Ishikawa (cell line): ENCODE results near the gene KCND3.

Experiments used
- CEBPB ChIP-seq: IDR thresholded peaks from 2 replicates; pipeline ENCODE4 v1.6.1; 2012
- CREB1 ChIP-seq: IDR thresholded peaks from 2 replicates; pipeline ENCODE4 v1.6.1; 2012; ENCODE audit warnings: low read depth
- EGR1 ChIP-seq: IDR thresholded peaks from 2 replicates; pipeline ENCODE4 v1.6.1; 2012
- EP300 ChIP-seq: IDR thresholded peaks from 2 replicates; pipeline ENCODE4 v1.6.1; 2012; ENCODE audit warnings: borderline replicate concordance
- FOXM1 ChIP-seq: IDR thresholded peaks from 2 replicates; pipeline ENCODE4 v1.6.1; 2012; ENCODE audit warnings: low read depth, borderline replicate concordance
- NFIC ChIP-seq: IDR thresholded peaks from 2 replicates; pipeline ENCODE4 v1.6.1; 2012
- RAD21 ChIP-seq: IDR thresholded peaks from 2 replicates; pipeline ENCODE4 v1.6.1; 2012; ENCODE audit warnings: low read depth
- TAF1 ChIP-seq: IDR thresholded peaks from 2 replicates; pipeline ENCODE4 v1.6.1; 2012; ENCODE audit warnings: low read depth, mild to moderate bottlenecking
- TCF12 ChIP-seq: IDR thresholded peaks from 2 replicates; pipeline ENCODE4 v1.6.1; 2012; ENCODE audit warnings: low read depth
- TEAD4 ChIP-seq: IDR thresholded peaks from 2 replicates; pipeline ENCODE4 v1.6.1; 2012
- YY1 ChIP-seq: IDR thresholded peaks from 2 replicates; pipeline ENCODE4 v1.6.1; 2012; ENCODE audit warnings: low read depth
- ZBTB7A ChIP-seq: IDR thresholded peaks from 2 replicates; pipeline ENCODE4 v1.6.1; 2012; ENCODE audit warnings: low read depth
- TF ChIP-seq, protein P1 (sequence below): IDR thresholded peaks from 2 replicates; pipeline ENCODE4 v1.6.1; 2012
- TF ChIP-seq, protein P2 (sequence below): IDR thresholded peaks from 2 replicates; pipeline ENCODE4 v1.6.1; 2012
- TF ChIP-seq, protein P3 (sequence below): IDR thresholded peaks from 2 replicates; pipeline ENCODE4 v1.6.1; 2012; ENCODE audit warnings: low read depth, mild to moderate bottlenecking

The KCND3 gene

DNA sequence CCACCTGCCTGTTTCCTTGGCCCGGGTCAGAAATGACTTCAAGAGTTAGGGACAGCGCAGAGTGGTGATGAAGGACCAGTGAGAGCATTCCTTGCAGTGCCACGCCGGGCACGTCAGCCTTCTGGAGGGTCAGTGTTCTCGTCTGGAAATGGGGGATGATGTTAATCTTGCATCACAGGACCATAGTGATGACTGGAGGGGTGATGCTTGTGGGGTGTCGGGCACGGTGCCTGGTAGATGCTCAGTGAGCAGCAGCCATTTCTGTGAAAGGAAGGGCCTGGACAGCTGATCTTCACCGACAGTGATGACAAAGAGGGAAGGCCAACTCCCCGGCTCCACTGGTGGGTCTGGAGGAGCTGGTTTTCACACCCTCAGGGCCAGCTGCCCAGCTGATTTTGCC, 177.6 kb downstream of the KCND3 start:
- TF ChIP-seq RAD21 (no peak), CEBPB (no peak), TAF1 (no peak), FOXM1 (no peak), TCF12 (no peak), CREB1 (no peak), ZBTB7A (no peak), EP300 (no peak), EGR1 (no peak), YY1 (no peak), NFIC (no peak), TEAD4 (no peak)
- TF ChIP-seq, protein P1, sequence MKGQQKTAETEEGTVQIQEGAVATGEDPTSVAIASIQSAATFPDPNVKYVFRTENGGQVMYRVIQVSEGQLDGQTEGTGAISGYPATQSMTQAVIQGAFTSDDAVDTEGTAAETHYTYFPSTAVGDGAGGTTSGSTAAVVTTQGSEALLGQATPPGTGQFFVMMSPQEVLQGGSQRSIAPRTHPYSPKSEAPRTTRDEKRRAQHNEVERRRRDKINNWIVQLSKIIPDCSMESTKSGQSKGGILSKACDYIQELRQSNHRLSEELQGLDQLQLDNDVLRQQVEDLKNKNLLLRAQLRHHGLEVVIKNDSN = no peak
- TF ChIP-seq, protein P2, sequence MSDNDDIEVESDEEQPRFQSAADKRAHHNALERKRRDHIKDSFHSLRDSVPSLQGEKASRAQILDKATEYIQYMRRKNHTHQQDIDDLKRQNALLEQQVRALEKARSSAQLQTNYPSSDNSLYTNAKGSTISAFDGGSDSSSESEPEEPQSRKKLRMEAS = no peak
- TF ChIP-seq, protein P3, sequence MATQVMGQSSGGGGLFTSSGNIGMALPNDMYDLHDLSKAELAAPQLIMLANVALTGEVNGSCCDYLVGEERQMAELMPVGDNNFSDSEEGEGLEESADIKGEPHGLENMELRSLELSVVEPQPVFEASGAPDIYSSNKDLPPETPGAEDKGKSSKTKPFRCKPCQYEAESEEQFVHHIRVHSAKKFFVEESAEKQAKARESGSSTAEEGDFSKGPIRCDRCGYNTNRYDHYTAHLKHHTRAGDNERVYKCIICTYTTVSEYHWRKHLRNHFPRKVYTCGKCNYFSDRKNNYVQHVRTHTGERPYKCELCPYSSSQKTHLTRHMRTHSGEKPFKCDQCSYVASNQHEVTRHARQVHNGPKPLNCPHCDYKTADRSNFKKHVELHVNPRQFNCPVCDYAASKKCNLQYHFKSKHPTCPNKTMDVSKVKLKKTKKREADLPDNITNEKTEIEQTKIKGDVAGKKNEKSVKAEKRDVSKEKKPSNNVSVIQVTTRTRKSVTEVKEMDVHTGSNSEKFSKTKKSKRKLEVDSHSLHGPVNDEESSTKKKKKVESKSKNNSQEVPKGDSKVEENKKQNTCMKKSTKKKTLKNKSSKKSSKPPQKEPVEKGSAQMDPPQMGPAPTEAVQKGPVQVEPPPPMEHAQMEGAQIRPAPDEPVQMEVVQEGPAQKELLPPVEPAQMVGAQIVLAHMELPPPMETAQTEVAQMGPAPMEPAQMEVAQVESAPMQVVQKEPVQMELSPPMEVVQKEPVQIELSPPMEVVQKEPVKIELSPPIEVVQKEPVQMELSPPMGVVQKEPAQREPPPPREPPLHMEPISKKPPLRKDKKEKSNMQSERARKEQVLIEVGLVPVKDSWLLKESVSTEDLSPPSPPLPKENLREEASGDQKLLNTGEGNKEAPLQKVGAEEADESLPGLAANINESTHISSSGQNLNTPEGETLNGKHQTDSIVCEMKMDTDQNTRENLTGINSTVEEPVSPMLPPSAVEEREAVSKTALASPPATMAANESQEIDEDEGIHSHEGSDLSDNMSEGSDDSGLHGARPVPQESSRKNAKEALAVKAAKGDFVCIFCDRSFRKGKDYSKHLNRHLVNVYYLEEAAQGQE = no peak

DNA sequence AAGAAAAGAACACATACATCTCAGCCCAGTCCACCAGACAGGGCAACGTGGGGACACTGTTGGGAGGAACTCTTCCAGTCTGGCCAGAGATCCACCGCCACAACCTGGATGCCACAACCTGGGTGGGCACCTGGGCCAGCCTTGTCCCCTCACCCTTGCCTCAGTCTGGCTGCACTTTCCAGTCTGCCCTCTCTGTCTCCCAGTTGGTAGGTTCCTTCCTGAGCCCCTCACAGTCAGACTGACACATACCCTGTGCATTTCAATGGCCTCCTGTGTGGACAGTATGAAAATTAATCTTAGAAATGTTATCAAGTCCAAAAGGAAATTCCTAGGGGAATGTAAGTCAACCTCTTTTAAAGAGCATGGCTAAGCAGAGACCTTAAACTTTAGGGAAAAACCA, 184.2 kb downstream of the KCND3 start:
- no peak for TF ChIP-seq RAD21
- no peak for TF ChIP-seq TAF1
- TF ChIP-seq, protein P3 = no peak
- TF ChIP-seq CREB1 = no peak
- no peak for TF ChIP-seq EP300
- TF ChIP-seq FOXM1 = no peak
- no peak for TF ChIP-seq TCF12
- TF ChIP-seq ZBTB7A = no peak
- no peak for TF ChIP-seq NFIC
- TF ChIP-seq, protein P2 = no peak
- TF ChIP-seq, protein P1 = no peak
- TF ChIP-seq EGR1 = no peak
- TF ChIP-seq TEAD4 = no peak
- no peak for TF ChIP-seq CEBPB
- TF ChIP-seq YY1 = no peak

DNA sequence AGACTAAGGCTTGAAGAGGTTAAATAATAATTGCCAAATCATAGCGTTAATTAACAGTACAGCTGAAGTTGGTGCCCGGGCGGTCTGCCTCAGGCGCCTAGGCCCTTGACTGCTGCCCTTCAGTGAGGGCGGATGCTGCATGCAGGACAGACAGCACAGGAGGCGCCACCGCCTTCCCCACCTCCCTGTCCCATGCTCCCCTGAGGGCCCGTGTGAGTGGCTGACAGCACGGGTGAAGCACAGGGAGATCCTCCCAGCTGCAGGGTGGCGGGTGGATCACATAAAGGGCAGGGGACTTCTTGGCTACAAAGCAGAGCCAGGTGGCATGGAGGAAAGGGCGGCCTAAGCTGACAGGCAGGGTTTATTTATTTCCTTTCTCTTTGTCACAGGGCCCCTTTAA, 184.7 kb downstream of the KCND3 start:
- TF ChIP-seq ZBTB7A = no peak
- TF ChIP-seq CREB1 = no peak
- TF ChIP-seq TCF12 = no peak
- no peak for TF ChIP-seq NFIC
- TF ChIP-seq CEBPB = no peak

DNA sequence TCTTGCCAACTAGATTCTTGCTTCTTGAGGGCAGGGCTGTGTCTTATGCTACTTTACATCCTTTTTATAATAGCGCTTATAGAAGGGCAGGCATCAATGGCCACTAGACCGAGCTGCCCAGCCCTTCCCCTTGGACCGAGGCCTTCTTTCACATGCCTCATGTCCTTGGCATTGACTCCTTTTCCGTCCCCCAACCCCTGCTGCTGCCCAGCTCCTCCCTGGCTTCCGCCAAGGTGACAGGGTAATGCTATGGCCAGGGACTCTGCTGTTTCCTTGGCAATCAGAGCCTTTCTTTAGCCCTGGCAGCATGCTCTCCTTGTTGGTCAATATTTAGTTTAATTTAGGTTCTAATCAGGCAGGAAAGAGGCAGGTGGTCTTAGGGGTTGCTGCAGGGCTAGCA, 185.5 kb downstream of the KCND3 start:
- no peak for TF ChIP-seq EGR1
- TF ChIP-seq EP300 = no peak
- TF ChIP-seq CREB1 = no peak
- no peak for TF ChIP-seq RAD21
- TF ChIP-seq, protein P2 = no peak

DNA sequence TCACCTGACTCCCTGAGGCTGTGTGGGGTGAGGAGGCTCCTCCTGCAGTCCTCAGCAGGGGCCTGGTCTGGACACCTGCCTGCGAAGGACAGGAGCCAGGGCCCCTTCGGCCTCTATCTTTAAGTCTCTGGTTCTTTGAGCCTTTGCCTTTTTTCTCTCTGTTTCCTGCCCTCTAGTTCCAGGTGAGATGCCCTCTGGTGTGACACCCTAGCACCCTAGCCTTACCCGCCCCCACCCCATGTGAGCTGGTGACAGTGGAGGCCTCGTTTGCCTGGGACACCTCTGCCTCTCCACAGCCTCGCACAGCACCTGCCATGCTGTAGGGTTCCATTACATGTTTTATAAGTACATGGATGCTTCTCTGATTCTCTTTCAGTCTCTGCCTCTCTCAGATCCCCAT, 186.5 kb downstream of the KCND3 start:
- TF ChIP-seq TAF1 = no peak
- TF ChIP-seq, protein P3 = no peak
- no peak for TF ChIP-seq ZBTB7A
- TF ChIP-seq EGR1 = no peak
- TF ChIP-seq, protein P1 = no peak
- TF ChIP-seq CREB1 = no peak
- TF ChIP-seq RAD21 = no peak
- no peak for TF ChIP-seq EP300
- no peak for TF ChIP-seq FOXM1
- TF ChIP-seq YY1 = no peak
- no peak for TF ChIP-seq TEAD4
- no peak for TF ChIP-seq NFIC
- no peak for TF ChIP-seq CEBPB
- no peak for TF ChIP-seq TCF12
- TF ChIP-seq, protein P2 = no peak
